WTC11 (cell line): ENCODE results near the gene MANSC1. TPM values are rescaled to one million over a fixed set of nuclear protein-coding genes. Genes with fewer than 3 reads are reported as not detected.
"Not testable (repeated sequence)": the region's sequence is repeated elsewhere in the genome, so short reads cannot be mapped to it uniquely, and the experiment has no call there.

Experiments used
- ATAC-seq: fragments of 200-7000 bp; cut with Tn5 transposase; 2 replicates; pipeline ENCODE4 v1.10.0; 2021; ENCODE audit warnings: mild to moderate bottlenecking, moderate library complexity
- CTCF ChIA-PET: fragments of 300-600 bp; sonication (Branson Sonifier 250); formaldehyde crosslinking; loops from one replicate; lab custom pipeline; 2021; ENCODE audit warnings: antibody characterized with exemption; lab: Charles Lee
- POLR2A ChIA-PET: fragments of 350-600 bp; sonication (Branson Sonifier 250); formaldehyde crosslinking; loops from one replicate; lab custom pipeline; 2021; ENCODE audit warnings: antibody characterized with exemption; lab: Charles Lee
- DNase-seq: peaks from one replicate; pipeline ENCODE4 v3.0.0; 2021; ENCODE audit warnings: low spot score
- H3K27ac Mint-ChIP-seq: 2 replicates; pipeline ENCODE4 v1.8.0; 2021; ENCODE audit warnings: mixed read lengths
- H3K27me3 Mint-ChIP-seq: 2 replicates; pipeline ENCODE4 v1.8.0; 2021; ENCODE audit warnings: low read depth, mild to moderate bottlenecking, moderate library complexity, mixed read lengths
- H3K36me3 Mint-ChIP-seq: 2 replicates; pipeline ENCODE4 v1.8.0; 2021; ENCODE audit warnings: mixed read lengths
- H3K4me1 Mint-ChIP-seq: 2 replicates; pipeline ENCODE4 v1.8.0; 2022; ENCODE audit warnings: mixed read lengths
- H3K4me3 Mint-ChIP-seq: 2 replicates; pipeline ENCODE4 v1.8.0; 2021; ENCODE audit warnings: mild to moderate bottlenecking, moderate library complexity, mixed read lengths
- H3K9me3 Mint-ChIP-seq: 2 replicates; pipeline ENCODE4 v1.8.0; 2021; ENCODE audit warnings: mixed read lengths
- CREM ChIP-seq: sonication (generic); formaldehyde crosslinking; IDR thresholded peaks from 2 replicates; pipeline ENCODE4 v1.8.1; 2022; ENCODE audit warnings: mild to moderate bottlenecking, missing genetic modification reagents, moderate library complexity
- FOXP1 ChIP-seq: sonication (generic); formaldehyde crosslinking; IDR thresholded peaks from 2 replicates; pipeline ENCODE4 v1.8.0; 2022; ENCODE audit warnings: missing genetic modification reagents, mild to moderate bottlenecking, moderate library complexity, borderline replicate concordance
- HMGA2 ChIP-seq: fragments of 250-450 bp; sonication (Bioruptor Pico); IDR thresholded peaks from 2 replicates; pipeline ENCODE4 v1.4.0; 2021; ENCODE audit warnings: mild to moderate bottlenecking, moderate library complexity
- JAZF1 ChIP-seq: fragments of 250-450 bp; sonication (Bioruptor Pico); IDR thresholded peaks from 2 replicates; pipeline ENCODE4 v1.9.0; 2021; ENCODE audit warnings: moderate library complexity, mild to moderate bottlenecking, inconsistent platforms
- JUN ChIP-seq: sonication (generic); formaldehyde crosslinking; IDR thresholded peaks from 2 replicates; pipeline ENCODE4 v1.8.0; 2023; ENCODE audit warnings: mild to moderate bottlenecking, missing genetic modification reagents
- KAT7 ChIP-seq: sonication (generic); formaldehyde crosslinking; IDR thresholded peaks from 2 replicates; pipeline ENCODE4 v1.8.1; 2023; ENCODE audit warnings: missing genetic modification reagents, mild to moderate bottlenecking, borderline replicate concordance
- MYBL2 ChIP-seq: sonication (generic); formaldehyde crosslinking; IDR thresholded peaks from 2 replicates; pipeline ENCODE4 v1.8.1; 2023; ENCODE audit warnings: mild to moderate bottlenecking, moderate library complexity, missing genetic modification reagents
- NFATC4 ChIP-seq: fragments of 250-450 bp; sonication (Bioruptor Pico); IDR thresholded peaks from 2 replicates; pipeline ENCODE4 v1.9.0; 2021; ENCODE audit warnings: mild to moderate bottlenecking
- OVOL2 ChIP-seq: fragments of 250-450 bp; sonication (Bioruptor Pico); IDR thresholded peaks from 2 replicates; pipeline ENCODE4 v1.9.0; 2021; ENCODE audit warnings: mild to moderate bottlenecking, borderline replicate concordance
- TEAD1 ChIP-seq: sonication (generic); formaldehyde crosslinking; IDR thresholded peaks from 2 replicates; pipeline ENCODE4 v1.8.0; 2022; ENCODE audit warnings: mild to moderate bottlenecking, missing genetic modification reagents
- ZNF423 ChIP-seq: fragments of 250-450 bp; sonication (Bioruptor Pico); IDR thresholded peaks from 2 replicates; pipeline ENCODE4 v2.1.2; 2022; ENCODE audit warnings: mild to moderate bottlenecking, moderate library complexity
- ZNF671 ChIP-seq: fragments of 250-450 bp; sonication (Bioruptor Pico); IDR thresholded peaks from 2 replicates; pipeline ENCODE4 v1.8.0; 2021; ENCODE audit warnings: mild to moderate bottlenecking
- total RNA-seq: library from RNA; stranded (reverse); gene quantifications from 3 replicates; pipeline ENCODE4 v1.2.3, GENCODE V29; 2021
- TF ChIP-seq, protein P1 (sequence below): sonication (generic); formaldehyde crosslinking; IDR thresholded peaks from 2 replicates; pipeline ENCODE4 v1.8.0; 2023; ENCODE audit warnings: mild to moderate bottlenecking, missing genetic modification reagents
- TF ChIP-seq, protein P2 (sequence below): sonication (generic); formaldehyde crosslinking; IDR thresholded peaks from 2 replicates; pipeline ENCODE4 v1.8.0; 2022; ENCODE audit warnings: mild to moderate bottlenecking, missing genetic modification reagents

MANSC1 gene
- total RNA-seq, 1 experiment from 2014 or later: 6.8 TPM

DNA sequence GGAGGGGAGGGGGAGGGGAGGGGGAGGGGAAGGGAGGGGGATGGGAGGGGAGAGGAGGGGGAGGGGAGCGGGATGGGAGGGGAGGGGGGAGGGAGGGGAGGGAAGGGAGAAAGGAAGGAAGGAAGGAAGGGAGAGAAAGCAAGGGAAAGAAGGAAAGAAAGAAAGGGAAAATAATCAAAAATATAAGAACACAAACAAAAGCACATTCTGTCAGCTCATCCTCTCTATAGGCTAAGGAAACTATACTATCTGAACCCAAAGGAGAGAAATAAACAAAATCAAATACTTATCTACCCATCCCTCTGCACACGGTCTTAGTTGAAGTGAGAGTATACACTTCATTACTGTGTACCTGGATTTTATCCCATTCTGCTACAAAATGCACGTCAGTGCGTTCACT, 26.9 kb downstream of the MANSC1 start (continued):
- TF ChIP-seq, protein P1, sequence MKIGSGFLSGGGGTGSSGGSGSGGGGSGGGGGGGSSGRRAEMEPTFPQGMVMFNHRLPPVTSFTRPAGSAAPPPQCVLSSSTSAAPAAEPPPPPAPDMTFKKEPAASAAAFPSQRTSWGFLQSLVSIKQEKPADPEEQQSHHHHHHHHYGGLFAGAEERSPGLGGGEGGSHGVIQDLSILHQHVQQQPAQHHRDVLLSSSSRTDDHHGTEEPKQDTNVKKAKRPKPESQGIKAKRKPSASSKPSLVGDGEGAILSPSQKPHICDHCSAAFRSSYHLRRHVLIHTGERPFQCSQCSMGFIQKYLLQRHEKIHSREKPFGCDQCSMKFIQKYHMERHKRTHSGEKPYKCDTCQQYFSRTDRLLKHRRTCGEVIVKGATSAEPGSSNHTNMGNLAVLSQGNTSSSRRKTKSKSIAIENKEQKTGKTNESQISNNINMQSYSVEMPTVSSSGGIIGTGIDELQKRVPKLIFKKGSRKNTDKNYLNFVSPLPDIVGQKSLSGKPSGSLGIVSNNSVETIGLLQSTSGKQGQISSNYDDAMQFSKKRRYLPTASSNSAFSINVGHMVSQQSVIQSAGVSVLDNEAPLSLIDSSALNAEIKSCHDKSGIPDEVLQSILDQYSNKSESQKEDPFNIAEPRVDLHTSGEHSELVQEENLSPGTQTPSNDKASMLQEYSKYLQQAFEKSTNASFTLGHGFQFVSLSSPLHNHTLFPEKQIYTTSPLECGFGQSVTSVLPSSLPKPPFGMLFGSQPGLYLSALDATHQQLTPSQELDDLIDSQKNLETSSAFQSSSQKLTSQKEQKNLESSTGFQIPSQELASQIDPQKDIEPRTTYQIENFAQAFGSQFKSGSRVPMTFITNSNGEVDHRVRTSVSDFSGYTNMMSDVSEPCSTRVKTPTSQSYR (CRISPR knock-in tag): no peak
- TF ChIP-seq MYBL2 (CRISPR knock-in tag) (no peak), KAT7 (CRISPR knock-in tag) (no peak)

DNA sequence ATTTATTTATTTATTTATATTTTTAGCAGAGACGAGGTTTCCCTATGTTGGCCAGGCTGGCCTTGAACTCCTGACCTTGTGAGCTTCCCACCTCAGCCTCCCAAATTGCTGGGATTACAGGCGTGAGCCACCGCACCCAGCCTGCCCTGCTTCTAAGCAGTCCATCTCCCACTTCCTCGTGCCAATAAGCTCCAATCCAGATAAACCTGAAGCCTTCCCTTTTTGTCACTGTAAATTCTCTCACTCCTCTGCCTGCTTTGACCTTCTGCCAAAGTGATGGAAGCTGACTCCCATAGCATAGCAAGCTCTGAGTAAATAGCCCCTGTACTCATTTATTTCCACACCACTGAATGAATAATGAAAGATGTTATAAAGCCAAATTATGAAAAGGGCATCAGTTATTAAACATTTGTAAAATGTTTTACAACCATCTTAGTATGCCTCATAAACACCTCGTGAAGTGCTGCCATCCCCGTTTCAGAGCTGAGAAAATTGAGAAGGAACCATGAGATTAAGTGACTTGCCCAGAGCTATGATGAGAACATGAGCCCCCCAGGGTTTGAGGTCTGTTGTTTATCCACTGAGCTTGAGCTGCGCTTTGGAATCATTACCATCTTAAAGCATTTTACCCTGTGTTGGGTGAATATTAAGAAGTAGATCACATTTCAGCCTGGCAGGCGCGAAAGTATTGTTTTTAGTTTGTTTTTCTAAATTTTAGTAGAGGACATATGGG, 30.4 kb downstream of the MANSC1 start:
- H3K4me1 Mint-ChIP-seq: peaks cover 16% of the 10 kb centered on the region
- H3K4me3 Mint-ChIP-seq: peak overlapping the region; percentile 28; the same call in 1 of the 2 replicates
- peak overlapping the region; percentile 39 for H3K27ac Mint-ChIP-seq
- ATAC-seq (peak; percentile 76), DNase-seq (no peak)
- H3K36me3 Mint-ChIP-seq: peaks cover 6% of the 10 kb centered on the region
- H3K27me3 Mint-ChIP-seq: no peaks in the 10 kb centered on the region
- POLR2A ChIA-PET: interaction anchor here (0.7 kb wide), 1 partner anchor 12 kb away, joined by 3 read pairs; no protein-coding TSS in a partner anchor
- CTCF ChIA-PET: interaction anchor here (0.6 to 2.6 kb wide), 5 partner anchors 8 to 311 kb away, joined by 3 to 10 read pairs (median 4); partner anchors contain the start of gene MANSC1
- peaks cover 13% of the 10 kb centered on the region for H3K9me3 Mint-ChIP-seq
- TF ChIP-seq OVOL2 (CRISPR knock-in tag) (no peak), TEAD1 (no peak)
- TF ChIP-seq, all 79 proteins: peak for 0

DNA sequence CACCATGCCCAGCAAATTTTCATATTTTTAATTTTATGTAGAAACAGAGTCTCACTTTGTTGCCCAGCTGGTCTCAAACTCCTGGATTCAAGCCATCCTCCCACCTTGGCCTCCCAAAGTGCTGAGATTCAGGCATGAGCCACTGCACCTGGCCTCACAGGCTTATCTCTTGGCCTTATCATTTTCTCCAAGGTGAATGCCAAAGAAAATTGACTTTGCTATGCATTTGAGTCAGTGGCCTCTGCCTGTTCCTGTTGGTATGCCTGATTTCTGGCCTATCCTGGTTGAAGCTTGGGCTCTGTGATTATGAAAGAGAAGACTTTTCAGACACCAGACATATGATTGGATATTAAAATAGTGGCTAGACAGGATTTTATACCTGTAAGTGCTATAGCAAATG, 34.2 kb downstream of the MANSC1 start:
- no peaks in the 10 kb centered on the region for H3K9me3 Mint-ChIP-seq
- no peaks in the 10 kb centered on the region for H3K36me3 Mint-ChIP-seq
- peaks cover 13% of the 10 kb centered on the region for H3K4me1 Mint-ChIP-seq
- TF ChIP-seq FOXP1 (CRISPR knock-in tag) (no peak), NFATC4 (no peak), MYBL2 (CRISPR knock-in tag) (no peak), HMGA2 (CRISPR knock-in tag) (no peak), ZNF671 (CRISPR knock-in tag) (no peak), JUN (CRISPR knock-in tag) (no peak), JAZF1 (no peak), OVOL2 (CRISPR knock-in tag) (no peak), ZNF423 (no peak), CREM (CRISPR knock-in tag) (no peak)
- TF ChIP-seq, protein P2, sequence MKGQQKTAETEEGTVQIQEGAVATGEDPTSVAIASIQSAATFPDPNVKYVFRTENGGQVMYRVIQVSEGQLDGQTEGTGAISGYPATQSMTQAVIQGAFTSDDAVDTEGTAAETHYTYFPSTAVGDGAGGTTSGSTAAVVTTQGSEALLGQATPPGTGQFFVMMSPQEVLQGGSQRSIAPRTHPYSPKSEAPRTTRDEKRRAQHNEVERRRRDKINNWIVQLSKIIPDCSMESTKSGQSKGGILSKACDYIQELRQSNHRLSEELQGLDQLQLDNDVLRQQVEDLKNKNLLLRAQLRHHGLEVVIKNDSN (CRISPR knock-in tag): no peak
- no peaks in the 10 kb centered on the region for H3K27me3 Mint-ChIP-seq
- DNase-seq (no peak), ATAC-seq (no peak)
- POLR2A ChIA-PET: no interaction called here
- no peak overlapping the region for H3K4me3 Mint-ChIP-seq
- CTCF ChIA-PET: no interaction called here
- H3K27ac Mint-ChIP-seq: no peak overlapping the region

DNA sequence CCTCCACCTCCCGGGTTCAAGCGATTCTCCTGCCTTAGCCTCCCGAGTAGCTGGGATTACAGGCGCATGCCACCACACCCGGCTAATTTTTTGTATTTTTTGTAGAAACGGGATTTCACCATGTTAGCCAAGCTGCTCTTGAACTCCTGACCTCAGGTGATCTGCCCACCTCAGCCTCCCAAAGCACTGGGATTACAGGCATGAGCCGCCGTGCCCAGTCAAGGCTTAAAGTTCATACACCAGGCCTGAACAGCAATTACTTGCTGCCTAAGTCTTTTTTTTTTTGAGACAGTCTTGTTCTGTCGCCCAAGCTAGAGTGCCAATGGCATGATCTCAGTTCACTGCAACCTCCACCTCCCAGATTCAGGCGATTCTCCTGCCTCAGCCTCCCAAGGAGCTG, 39.3 kb downstream of the MANSC1 start:
- CTCF ChIA-PET: interaction anchor here (0.7 kb wide), 1 partner anchor 394 kb away, joined by 3 read pairs; no protein-coding TSS in a partner anchor

More for the DNA sequence above, 39.3 kb downstream of the MANSC1 start:
- DNase-seq, H3K27me3 Mint-ChIP-seq, H3K36me3 Mint-ChIP-seq, ATAC-seq, H3K4me3 Mint-ChIP-seq, H3K27ac Mint-ChIP-seq, H3K9me3 Mint-ChIP-seq, H3K4me1 Mint-ChIP-seq, POLR2A ChIA-PET: not testable (repeated sequence)
